OCI-LY3 (cell line): ENCODE measurements around the gene MAT2A.

ENCODE experiments used
- EZH2phosphoT487 ChIP-seq: fragments of 200-600 bp; shearing (Covaris generic); IDR thresholded peaks from 2 replicates; pipeline ENCODE4 v1.6.1; 2018; ENCODE audit warnings: antibody characterized with exemption, mixed run types, low read depth
- TF ChIP-seq, protein P1 (sequence below): fragments of 200-600, 300-600 bp; sonication (generic); IDR thresholded peaks from 2 replicates; pipeline ENCODE4 v1.5.1; 2014; ENCODE audit warnings: antibody characterized with exemption, low read length, low read depth

DNA sequence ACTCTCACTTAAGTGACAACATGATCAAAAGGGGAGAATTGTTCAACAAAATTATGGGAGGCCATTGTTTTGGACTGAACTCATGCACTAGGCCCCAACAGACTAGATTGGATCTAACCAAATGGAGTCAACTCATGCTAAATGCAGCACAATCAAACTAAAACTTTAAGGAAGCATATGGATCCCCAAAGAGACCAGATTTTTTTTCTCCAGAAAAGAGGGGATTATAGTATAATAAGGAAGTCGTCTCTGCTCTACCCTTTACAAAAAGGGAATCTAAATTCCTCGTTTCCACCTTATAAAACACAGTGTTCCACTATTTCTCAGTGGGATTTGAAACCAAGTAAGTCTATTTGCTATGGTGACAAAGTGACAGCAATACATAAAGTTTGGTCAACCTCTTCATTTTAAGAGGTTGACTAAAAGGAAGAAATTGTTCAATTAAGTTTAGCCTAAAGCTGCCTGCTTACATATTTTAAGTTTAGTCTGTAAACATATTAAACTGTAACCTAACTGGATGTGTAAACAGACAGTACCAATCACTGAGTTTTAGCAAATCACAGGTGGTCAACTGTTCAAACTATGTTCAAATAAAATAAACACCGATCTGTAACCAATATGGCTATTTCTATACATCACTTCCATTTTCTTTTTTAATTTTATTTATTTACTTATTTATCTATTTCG, 40.9 kb upstream of the MAT2A start:
- TF ChIP-seq, protein P1, sequence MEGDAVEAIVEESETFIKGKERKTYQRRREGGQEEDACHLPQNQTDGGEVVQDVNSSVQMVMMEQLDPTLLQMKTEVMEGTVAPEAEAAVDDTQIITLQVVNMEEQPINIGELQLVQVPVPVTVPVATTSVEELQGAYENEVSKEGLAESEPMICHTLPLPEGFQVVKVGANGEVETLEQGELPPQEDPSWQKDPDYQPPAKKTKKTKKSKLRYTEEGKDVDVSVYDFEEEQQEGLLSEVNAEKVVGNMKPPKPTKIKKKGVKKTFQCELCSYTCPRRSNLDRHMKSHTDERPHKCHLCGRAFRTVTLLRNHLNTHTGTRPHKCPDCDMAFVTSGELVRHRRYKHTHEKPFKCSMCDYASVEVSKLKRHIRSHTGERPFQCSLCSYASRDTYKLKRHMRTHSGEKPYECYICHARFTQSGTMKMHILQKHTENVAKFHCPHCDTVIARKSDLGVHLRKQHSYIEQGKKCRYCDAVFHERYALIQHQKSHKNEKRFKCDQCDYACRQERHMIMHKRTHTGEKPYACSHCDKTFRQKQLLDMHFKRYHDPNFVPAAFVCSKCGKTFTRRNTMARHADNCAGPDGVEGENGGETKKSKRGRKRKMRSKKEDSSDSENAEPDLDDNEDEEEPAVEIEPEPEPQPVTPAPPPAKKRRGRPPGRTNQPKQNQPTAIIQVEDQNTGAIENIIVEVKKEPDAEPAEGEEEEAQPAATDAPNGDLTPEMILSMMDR: no peak
- TF ChIP-seq EZH2phosphoT487: no peak
